Measurements from ENCODE around the gene MBLAC1. TPM values are rescaled to one million over a fixed set of nuclear protein-coding genes. Genes with fewer than 3 reads are reported as not detected.

MBLAC1 gene
- total RNA-seq, 1 experiment from 2014 or later, result 3.5 TPM

DNA sequence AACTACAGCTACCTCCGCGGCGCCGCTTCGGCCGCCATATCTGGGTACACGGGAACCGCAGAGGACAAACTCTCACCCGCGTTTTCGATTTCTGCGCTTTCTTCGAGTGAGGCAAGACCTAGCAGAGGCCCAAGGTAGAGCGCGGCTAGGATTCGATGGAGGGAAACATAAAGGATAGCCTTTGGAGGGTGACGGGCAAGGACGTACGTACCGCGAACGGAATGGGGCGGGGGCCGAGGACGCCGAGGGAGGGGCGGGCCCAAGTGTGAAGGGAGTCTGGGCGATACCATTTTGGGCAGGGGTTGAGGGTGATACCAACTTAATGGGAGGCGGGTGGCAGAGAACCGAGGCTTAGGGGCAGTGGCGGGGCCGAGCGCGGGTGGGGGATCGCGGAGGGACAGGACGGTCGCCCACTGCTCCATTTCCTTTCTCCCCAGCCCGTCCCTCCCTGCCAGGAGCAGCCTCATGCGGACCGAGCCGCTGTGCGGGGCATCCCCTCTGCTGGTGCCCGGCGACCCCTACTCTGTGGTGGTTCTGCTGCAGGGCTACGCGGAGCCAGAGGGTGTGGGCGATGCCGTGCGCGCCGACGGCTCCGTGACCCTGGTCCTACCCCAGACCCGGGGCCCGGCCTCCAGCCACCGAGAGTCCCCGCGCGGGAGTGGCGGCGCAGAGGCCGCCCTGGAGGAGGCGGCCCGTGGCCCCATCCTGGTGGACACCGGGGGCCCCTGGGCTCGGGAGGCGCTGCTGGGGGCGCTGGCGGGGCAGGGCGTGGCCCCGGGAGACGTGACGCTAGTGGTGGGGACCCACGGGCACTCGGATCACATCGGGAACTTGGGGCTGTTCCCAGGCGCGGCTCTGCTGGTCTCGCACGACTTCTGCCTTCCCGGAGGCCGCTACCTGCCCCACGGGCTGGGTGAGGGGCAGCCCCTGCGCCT lies at the start of gene MBLAC1 (continued):
- TF ChIP-seq, protein P1, sequence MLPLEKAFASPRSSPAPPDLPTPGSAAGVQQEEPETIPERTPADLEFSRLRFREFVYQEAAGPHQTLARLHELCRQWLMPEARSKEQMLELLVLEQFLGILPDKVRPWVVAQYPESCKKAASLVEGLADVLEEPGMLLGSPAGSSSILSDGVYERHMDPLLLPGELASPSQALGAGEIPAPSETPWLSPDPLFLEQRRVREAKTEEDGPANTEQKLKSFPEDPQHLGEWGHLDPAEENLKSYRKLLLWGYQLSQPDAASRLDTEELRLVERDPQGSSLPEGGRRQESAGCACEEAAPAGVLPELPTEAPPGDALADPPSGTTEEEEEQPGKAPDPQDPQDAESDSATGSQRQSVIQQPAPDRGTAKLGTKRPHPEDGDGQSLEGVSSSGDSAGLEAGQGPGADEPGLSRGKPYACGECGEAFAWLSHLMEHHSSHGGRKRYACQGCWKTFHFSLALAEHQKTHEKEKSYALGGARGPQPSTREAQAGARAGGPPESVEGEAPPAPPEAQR (CRISPR knock-in tag; IDR thresholded peaks at IDR 0.05), result no peak
- no peak for TF ChIP-seq HMGA2 (CRISPR knock-in tag; IDR thresholded peaks at IDR 0.05)
- TF ChIP-seq, protein P2, sequence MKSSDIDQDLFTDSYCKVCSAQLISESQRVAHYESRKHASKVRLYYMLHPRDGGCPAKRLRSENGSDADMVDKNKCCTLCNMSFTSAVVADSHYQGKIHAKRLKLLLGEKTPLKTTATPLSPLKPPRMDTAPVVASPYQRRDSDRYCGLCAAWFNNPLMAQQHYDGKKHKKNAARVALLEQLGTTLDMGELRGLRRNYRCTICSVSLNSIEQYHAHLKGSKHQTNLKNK (CRISPR knock-in tag; IDR thresholded peaks at IDR 0.05), result no peak
- TF ChIP-seq ZNF219 (CRISPR knock-in tag; IDR thresholded peaks at IDR 0.05; ENCODE audit: borderline replicate concordance), result no peak
- TF ChIP-seq CBFB (CRISPR knock-in tag; IDR thresholded peaks at IDR 0.05; ENCODE audit: low read depth), result no peak
- peak; percentile 60; the same call in 1 of the 2 replicates for TF ChIP-seq ETV6 (CRISPR knock-in tag; IDR thresholded peaks at IDR 0.05)
- TF ChIP-seq SOX15 (CRISPR knock-in tag; IDR thresholded peaks at IDR 0.05), result no peak
- peak; percentile 23; the same call in 1 of the 2 replicates for TF ChIP-seq E2F5 (CRISPR knock-in tag; IDR thresholded peaks at IDR 0.05)
- TF ChIP-seq ATF2 (CRISPR knock-in tag; IDR thresholded peaks at IDR 0.05; ENCODE audit: borderline replicate concordance, low read depth), result no peak
- peak; percentile 49; the same call in 1 of the 2 replicates for TF ChIP-seq ARID4B (CRISPR knock-in tag; IDR thresholded peaks at IDR 0.05; ENCODE audit: borderline replicate concordance)
- TF ChIP-seq MYBL2 (CRISPR knock-in tag; IDR thresholded peaks at IDR 0.05), result no peak
- TF ChIP-seq, protein P3, sequence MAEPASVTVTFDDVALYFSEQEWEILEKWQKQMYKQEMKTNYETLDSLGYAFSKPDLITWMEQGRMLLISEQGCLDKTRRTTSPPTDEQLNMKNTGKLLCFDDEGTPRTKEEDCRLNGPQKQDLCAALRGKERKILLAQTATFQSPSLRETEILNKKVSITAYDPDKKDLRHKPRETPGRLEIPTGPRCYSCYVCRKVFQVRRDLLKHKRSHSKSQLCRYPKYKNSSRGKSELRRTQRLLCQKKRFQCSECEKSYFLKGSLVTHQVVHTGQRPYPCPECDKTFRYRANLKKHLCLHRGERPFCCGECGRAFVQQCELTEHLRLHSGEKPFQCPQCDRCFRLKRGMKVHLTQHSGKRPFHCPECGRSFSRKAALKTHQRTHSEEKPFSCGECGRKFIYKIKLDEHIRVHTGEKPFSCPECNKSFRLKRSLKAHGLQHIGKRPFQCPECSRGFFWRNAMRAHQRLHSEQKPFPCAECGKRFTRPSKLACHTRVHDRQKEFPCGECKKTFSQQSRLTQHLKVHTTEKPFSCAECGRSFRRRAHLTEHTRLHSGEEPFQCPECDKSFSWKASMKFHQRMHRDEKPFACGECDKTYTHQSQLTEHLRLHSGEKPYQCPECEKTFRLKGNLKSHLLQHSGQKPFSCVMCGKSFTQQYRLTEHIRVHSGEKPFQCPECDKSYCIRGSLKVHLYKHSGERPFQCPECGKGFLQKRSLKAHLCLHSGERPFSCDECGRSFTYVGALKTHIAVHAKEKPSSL (CRISPR knock-in tag; conservative IDR thresholded peaks at IDR 0.05), result no peak
- no peak for TF ChIP-seq NR1H2 (CRISPR knock-in tag; IDR thresholded peaks at IDR 0.05)
- TF ChIP-seq NFYB (CRISPR knock-in tag; conservative IDR thresholded peaks at IDR 0.05; ENCODE audit: low read depth), result 0 out of 2 replicates have a peak, but pooled peaks have one; percentile 12
- no peak for TF ChIP-seq RORB (CRISPR knock-in tag; IDR thresholded peaks at IDR 0.05)
- TF ChIP-seq JUN (CRISPR knock-in tag; IDR thresholded peaks at IDR 0.05), result no peak
- no peak for TF ChIP-seq MXD4 (CRISPR knock-in tag; IDR thresholded peaks at IDR 0.05; ENCODE audit: borderline replicate concordance)
- TF ChIP-seq GTF2I (CRISPR knock-in tag; conservative IDR thresholded peaks at IDR 0.05), result no peak
- TF ChIP-seq PRRX2 (CRISPR knock-in tag; IDR thresholded peaks at IDR 0.05), result no peak
- no peak for TF ChIP-seq SMAD4 (CRISPR knock-in tag; IDR thresholded peaks at IDR 0.05)
- TF ChIP-seq PRDM15 (CRISPR knock-in tag; IDR thresholded peaks at IDR 0.05), result no peak
- TF ChIP-seq TEAD4 (CRISPR knock-in tag; IDR thresholded peaks at IDR 0.05), result no peak
- TF ChIP-seq, protein P4, sequence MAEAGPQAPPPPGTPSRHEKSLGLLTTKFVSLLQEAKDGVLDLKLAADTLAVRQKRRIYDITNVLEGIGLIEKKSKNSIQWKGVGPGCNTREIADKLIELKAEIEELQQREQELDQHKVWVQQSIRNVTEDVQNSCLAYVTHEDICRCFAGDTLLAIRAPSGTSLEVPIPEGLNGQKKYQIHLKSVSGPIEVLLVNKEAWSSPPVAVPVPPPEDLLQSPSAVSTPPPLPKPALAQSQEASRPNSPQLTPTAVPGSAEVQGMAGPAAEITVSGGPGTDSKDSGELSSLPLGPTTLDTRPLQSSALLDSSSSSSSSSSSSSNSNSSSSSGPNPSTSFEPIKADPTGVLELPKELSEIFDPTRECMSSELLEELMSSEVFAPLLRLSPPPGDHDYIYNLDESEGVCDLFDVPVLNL (CRISPR knock-in tag; IDR thresholded peaks at IDR 0.05; ENCODE audit: borderline replicate concordance, low read depth), result no peak
